Eye (tissue), 1 donor: ENCODE results near the gene COL5A2.
A peak's percentile ranks its signal among the peaks of the same experiment; 100 is the strongest.

Experiments
- DNase-seq: peaks from one replicate; pipeline ENCODE4 v3.0.0-alpha.2; 2015

The COL5A2 gene

GRCh38 chr2:189147361-189147760 is 32.2 kb downstream of the COL5A2 start:
- no peak for DNase-seq

- no peak for DNase-seq
Observed at GRCh38 chr2:189146553-189146952, 33.0 kb downstream of the COL5A2 start.

GRCh38 chr2:189144700-189145211 is 34.8 kb downstream of the COL5A2 start:
- DNase-seq: no peak

- DNase-seq: peak; percentile 35
Observed at GRCh38 chr2:189143925-189144324, 35.6 kb downstream of the COL5A2 start.

GRCh38 chr2:189142893-189143759 is 36.4 kb downstream of the COL5A2 start:
- no peak for DNase-seq

GRCh38 chr2:189138800-189139199 is 40.8 kb downstream of the COL5A2 start:
- DNase-seq: no peak

GRCh38 chr2:189137519-189137918 is 42.0 kb downstream of the COL5A2 start:
- no peak for DNase-seq

GRCh38 chr2:189134485-189134884 is 45.1 kb downstream of the COL5A2 start:
- DNase-seq: no peak

GRCh38 chr2:189131991-189132390 is 47.6 kb downstream of the COL5A2 start:
- no peak for DNase-seq

GRCh38 chr2:189129971-189130370 is 49.6 kb downstream of the COL5A2 start:
- no peak for DNase-seq

GRCh38 chr2:189128970-189129369 is 50.6 kb downstream of the COL5A2 start:
- no peak for DNase-seq

- no peak for DNase-seq
Observed at GRCh38 chr2:189127756-189128155, 51.8 kb downstream of the COL5A2 start.

GRCh38 chr2:189125195-189125594 is 54.4 kb downstream of the COL5A2 start:
- DNase-seq: no peak

- DNase-seq: no peak
Observed at GRCh38 chr2:189124175-189124574, 55.4 kb downstream of the COL5A2 start.

- no peak for DNase-seq
Observed at GRCh38 chr2:189118386-189118785, 61.2 kb downstream of the COL5A2 start.

GRCh38 chr2:189116979-189117378 is 62.6 kb downstream of the COL5A2 start:
- DNase-seq: no peak

- no peak for DNase-seq
Observed at GRCh38 chr2:189116087-189116486, 63.5 kb downstream of the COL5A2 start.

GRCh38 chr2:189115126-189115525 is 64.4 kb downstream of the COL5A2 start:
- DNase-seq: no peak

GRCh38 chr2:189113963-189114362 is 65.6 kb downstream of the COL5A2 start:
- no peak for DNase-seq

- DNase-seq: no peak
Observed at GRCh38 chr2:189111063-189111715, 68.4 kb downstream of the COL5A2 start.

- no peak for DNase-seq
Observed at GRCh38 chr2:189109921-189110397, 69.6 kb downstream of the COL5A2 start.

GRCh38 chr2:189104934-189105333 is 74.6 kb downstream of the COL5A2 start:
- no peak for DNase-seq

- DNase-seq: no peak
Observed at GRCh38 chr2:189102735-189103134, 76.8 kb downstream of the COL5A2 start.

GRCh38 chr2:189097934-189098333 is 81.6 kb downstream of the COL5A2 start:
- DNase-seq: no peak
